Superior temporal gyrus (tissue), 1 donor: ENCODE measurements around the gene DRD5.
"Not testable (repeated sequence)": the region's sequence is repeated elsewhere in the genome, so short reads cannot be mapped to it uniquely, and the experiment has no call there.

Experiments used
- DNase-seq: peaks from one replicate; pipeline ENCODE4 v3.0.0-alpha.2; 2016; ENCODE audit errors: extremely low spot score

DRD5 gene

DNA sequence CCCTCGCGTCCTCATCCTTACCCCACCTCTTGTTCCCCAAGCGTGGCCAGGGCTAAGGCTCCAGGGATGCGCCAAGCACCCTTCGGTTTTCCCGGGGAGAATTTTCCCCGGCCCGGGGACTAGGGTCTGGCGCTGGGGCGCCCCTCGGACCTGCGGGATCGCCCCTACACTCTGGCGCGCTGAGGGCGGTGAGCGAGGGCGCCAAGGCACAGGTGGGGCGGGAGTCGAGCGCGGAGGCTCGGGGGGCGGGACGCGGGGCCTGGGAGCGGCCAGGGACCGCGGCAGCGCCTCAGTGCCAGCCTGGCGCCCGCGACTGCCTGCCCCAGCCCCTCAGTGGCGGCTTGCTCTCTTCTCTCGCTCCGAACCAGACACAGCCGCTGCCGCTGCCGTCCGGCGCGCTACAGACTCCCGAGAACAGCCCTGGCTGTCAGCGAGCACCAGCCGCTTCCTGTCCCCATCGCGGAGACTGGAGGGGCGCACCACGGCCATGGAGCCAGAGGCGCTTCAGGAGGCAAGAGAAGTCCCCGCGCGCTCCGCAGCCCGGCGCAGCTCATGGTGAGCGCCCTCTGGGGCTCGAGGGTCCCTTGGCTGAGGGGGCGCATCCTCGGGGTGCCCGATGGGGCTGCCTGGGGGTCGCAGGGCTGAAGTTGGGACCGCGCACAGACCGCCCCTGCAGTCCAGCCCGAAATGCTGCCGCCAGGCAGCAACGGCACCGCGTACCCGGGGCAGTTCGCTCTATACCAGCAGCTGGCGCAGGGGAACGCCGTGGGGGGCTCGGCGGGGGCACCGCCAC lies at the start of gene DRD5:
Gene DRD5 (plus strand): TSS at position 292 of the 793 bp plus-strand sequence. CDS start 396 bp downstream, at position 688.
- DNase-seq = no peak

DNA sequence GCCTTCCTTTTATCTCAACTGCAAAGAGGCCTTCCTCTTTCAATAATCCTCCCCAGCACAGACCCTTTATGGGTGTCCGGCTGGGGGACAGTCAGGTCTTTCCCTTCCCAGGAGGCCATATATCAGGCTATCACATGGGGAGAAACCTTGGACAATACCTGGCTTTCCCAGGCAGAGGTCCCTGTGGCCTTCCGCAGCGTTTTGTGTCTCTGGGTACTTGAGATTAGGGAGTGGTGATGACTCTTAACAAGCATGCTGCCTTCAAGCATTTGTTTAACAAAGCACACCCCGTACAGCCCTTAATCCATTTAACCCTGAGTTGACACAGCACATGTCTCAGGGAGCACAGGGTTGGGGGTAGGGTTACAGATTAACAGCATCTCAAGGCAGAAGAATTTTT lies 49.2 kb upstream of the DRD5 start:
- DNase-seq = not testable (repeated sequence)

DNA sequence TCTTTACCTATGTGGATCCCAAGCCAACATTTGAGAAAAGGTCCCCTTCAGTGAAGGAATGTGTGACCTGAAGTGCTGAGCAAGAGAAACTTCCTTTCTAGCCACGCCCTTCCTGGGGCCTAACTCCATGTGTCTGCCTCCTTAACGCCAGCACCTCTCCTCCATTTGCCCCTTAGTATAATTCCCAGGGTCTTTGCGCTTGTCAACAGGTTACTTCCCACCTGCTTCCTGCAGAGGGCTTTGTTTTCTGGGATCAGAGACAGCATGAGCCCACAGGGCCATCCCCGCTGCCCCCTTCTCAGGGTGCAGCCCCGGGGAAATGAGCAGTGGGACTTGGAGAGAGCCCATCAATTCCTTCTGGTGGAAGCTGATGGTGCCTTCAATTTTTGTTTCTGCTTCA lies 45.9 kb upstream of the DRD5 start:
- DNase-seq = no peak

DNA sequence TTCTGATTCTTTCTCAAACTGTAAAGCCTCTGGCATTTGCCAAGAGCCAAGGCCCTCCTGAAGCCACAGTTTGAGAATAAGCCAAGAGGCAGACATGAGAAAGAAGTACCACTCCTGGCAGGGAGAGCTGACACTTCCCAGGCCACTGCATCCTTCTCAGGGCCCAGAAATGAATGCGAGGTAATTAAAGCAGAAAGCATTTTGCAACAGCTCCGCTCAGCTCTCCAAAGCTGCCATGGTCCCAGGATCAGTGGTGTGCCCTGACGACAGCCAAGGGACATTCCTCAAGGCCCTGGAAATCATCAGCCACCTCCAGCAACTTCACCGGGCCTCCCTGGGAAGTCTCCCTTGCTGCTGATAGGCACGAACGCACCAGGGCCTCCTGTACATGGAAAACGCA lies 44.2 kb upstream of the DRD5 start:
- DNase-seq = not testable (repeated sequence)

DNA sequence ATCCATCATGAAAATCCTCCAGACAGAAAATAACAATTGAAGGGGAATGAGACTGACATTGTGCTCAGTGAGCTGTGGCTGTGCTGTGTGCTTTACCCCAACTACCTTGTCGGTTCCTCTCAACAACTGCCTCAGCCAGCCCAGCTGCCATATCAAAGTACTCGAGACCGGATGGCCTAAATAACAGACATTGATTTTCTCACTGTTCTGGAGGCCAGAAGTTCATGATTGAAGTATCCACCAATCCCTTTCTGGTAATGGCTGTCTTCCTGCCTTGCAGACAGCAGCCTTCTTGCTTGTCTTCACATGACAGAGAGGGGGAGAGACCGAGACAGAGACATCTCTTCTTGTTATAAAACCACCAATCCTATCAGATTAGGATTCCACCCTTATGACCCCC lies 37.6 kb upstream of the DRD5 start:
- DNase-seq = not testable (repeated sequence)

DNA sequence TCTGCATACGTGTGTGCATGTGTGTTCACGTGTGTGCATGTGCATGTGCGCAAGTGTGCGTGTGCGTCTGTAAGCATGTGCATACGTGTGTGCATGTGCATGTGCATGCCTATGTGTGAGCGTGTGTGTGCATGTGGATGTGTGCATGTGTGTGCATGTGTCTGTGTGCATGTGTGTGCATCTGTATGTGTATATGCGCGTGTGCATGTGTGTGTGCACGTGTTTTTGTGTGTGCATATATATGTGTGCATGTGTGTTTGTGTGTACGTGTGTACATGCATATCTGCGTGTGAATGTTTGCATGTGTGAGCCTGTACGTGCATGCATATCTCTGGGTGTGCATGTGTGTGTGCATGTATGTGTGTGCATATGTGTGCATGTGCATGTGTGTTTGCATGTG lies 35.7 kb upstream of the DRD5 start:
- DNase-seq = no peak

DNA sequence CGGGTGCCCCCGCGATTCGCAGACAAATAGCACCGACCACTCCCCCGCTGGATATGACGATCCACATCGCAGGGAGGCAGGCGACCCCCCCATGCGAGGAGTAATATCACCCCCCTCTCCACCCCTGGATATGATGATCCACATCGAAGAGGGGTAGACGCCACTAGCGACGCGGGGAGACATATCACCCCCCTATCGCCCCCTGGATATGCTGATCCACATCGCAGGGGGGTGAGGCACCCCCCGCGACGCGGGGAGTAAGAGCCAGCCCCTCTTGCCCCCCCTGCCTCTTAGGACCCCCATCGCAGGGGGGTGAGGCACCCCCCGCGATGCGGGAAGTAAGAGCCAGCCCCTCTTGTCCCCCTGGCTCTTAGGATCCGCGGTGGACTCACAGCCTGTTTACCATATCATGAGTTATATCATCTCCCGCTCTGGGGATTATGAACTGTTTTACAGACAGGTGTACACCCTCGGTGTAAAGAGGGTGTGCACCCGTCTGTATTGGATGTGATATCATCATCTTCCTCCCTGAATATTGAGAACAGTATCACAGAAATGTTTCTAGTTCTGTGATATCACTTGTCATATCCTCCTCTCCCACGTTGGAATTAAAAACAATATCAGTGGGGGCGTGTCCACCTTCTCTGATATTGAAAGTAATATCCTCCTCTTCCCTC lies 22.7 kb upstream of the DRD5 start:
- no peak for DNase-seq

DNA sequence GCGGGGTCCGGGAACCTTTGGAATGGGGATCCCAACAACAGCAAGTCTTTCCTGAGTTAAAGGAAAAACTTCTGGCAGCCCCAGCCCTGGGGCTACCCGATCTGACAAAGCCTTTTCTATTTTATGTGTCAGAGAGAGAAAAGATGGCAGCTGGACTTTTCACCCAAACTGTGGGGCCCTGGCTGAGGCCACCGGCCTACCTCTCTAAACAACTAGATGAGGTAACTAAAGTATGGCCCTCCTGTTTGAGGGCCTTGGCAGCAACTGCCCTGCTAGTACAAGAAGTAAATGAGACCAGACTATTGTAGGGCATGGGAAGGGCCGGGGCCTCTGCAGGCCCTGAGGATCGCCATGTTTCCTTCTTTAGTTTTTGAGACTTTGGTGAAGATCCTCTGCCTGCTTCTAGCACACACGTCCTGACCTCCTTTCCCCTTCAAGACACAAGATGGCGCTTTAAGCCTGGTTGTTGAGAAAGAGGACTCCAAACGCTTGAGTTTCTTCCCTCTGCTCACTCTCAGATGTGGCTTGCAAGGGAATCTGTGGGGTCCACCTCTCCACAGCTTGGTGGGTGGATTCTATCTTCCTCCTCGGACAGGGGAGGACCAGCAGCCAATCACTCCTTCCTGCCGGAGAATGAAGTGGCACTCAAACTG lies 18.5 kb upstream of the DRD5 start:
- peak; percentile 93 for DNase-seq

DNA sequence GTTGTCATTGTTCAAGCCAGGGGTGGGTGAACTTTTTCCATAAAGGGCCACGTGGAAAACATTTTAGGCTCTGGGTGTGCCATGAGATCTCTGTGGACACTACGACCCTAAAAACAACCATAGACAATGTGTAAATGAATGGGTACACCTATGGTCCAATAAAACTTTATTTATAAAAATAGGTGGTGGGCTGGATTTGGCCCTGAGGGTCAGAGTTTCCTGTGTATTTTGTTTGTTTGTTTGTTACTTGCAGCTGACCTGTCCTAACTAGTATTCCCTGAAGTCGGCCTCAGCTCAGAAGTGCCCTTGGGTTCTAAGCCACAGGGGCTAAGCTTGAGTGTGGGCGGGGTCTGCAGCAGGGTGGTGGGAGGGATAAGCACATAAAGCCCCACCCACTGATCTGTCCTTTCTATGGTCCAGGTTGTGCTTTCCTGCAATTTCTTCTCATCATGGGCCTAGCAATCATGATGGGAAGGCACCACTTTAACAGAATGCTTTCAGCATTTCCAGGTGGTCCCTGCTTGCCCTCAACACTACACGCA lies 17.2 kb upstream of the DRD5 start:
- DNase-seq = no peak

DNA sequence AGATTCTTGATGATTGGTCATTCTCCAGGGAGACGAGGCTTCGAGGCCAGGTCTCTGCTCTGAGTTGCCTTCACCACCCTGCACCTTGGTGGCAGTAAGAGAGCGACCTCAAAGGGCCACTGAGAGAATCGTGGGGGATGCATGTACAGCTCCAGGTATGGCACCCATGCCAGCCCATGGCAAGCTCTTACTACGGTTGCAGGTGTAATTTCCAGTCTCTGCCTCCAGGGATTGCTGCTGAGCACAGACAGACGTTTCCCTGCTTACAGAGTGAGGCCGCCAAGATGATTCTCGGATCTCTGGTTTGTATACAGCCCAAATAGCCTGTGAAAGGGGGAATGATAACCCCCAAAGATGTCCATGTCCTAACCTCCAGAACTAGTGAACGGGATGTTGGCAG lies 16.3 kb upstream of the DRD5 start:
- peak; percentile 49 for DNase-seq

DNA sequence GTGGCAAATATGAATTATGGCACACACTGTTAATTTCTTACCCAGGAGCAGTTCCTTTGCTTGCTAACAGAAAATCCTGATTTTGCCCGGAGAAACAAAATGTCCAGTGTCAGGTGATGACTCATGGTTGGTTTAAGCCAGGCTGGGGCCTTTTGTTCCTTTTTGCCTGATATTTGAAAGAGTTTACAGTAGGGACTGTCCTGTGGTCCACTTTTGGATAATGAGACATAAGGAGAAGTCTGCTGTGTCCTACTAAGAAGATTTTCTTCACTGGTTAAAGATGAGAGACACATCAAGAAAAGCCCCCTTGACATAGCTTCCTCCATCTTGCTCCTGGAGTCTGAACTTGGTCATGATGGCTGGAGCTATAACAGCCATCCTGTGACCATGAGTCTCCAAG lies 12.1 kb upstream of the DRD5 start:
- DNase-seq = no peak

DNA sequence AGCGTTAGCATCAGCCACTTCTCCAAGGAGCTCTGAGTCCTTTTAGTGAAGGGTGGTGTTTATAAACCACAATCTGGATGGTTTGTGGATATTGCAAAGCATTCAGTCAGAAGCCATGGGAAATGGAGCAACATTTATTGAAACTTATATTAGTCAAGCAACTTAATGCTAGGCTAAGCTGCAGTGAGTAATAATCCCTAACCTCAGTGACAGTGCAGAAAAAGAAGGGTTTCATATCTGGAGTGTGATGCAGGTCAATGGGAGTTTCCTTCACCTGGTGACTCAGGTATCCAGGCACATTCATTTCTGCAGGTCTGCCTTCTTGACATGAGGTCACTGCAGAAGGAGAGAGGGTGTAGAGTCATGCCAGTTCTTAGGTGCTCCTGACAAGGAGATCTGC lies 10.4 kb upstream of the DRD5 start:
- no peak for DNase-seq

DNA sequence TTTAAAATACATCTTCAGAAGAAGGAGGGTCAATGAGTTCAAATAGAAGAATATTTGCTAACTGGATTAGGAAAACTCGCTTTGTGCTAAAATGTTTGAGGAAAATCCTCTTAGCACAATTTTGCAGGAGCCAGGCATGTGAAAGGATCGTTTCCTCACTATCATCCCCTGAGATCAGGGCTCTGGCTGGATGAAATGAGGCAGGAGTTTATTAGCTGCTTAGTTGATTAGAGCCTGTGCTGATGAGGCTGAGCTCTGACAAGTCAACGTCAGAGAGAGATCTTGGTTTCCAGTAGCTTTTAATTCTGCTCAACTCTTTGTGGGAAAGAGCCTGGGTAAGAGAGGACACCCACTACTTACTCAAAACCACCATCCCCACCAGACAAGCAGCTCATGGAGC lies 8.0 kb upstream of the DRD5 start:
- no peak for DNase-seq

DNA sequence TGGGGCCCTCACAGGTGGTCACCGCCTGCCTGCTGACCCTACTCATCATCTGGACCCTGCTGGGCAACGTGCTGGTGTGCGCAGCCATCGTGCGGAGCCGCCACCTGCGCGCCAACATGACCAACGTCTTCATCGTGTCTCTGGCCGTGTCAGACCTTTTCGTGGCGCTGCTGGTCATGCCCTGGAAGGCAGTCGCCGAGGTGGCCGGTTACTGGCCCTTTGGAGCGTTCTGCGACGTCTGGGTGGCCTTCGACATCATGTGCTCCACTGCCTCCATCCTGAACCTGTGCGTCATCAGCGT lies 652 bp downstream of the DRD5 start:
- DNase-seq = no peak

DNA sequence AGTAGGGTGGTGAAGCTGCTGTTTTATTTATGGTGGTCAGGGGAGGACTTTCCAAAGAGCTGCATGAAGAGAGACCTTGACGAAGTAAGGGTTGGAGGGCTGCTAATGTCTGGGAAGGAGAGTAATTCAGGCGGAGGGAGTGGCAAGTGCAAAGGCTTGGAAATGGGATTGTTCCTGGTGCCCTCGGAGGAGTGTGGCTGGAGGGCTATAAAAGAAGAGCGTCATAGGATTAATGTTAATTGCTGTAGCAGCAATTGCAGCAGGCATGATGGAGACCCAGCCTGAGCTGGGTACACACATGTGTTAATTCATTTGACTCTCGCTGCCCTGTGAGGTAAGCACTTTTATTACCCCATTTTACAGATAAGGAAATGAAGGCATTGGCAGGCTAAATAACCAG lies 4.5 kb downstream of the DRD5 start:
- DNase-seq = not testable (repeated sequence)

DNA sequence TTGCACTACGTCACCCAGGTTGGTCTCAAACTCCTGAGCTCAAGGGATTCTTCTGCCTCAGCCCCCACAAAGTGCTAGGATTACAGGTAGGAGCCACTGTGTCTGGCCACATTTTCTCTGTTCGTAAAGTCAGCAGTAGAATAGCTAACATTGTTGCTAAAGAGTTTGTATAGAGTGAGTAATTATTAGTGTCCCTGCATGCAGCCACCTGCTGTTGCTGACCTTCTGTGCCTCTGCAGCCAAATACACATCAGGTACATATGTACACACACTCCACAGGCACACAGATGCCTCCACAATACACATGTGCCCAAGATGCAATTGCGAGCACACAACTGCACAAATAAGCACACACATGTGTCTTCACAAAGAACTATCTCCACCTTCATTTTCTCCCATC lies 10.9 kb downstream of the DRD5 start:
- DNase-seq = no peak

DNA sequence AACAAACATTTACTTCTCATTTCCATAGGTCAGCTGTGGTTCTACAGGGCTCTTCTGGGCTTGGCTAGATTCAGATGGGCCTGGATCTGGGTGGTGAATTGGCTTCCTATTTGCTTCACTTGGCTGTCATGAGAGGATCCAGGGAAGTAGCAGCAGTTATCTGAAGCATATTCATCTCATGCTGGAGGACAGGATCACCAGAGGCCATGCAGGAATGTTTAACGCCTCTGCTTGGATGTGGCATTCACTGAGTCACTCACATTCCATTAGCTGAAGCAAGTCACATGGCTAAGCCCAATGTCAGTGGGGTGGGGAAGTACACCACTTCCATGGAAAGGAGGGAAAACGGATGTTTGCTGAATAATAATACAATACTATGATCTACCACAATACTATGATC lies 15.2 kb downstream of the DRD5 start:
- not testable (repeated sequence) for DNase-seq

DNA sequence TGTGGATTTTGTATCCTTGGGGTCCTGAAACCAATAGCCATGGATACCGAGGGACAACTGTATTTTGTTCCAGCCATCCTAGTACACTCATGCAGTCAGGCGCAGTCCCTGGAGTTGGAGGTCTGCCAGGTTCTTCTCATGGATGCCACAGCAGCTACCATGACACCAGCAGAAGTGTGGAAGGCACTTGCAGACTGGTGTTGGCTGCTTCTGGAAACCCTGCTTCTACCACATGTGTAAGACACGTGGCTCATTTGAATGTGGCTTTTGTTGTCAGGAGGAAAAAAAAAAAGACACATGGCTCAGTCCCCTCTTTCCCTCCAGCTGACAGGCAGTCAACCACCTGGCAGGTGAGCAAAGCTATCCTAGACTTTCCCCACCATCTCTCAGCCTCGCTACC lies 19.4 kb downstream of the DRD5 start:
- no peak for DNase-seq

DNA sequence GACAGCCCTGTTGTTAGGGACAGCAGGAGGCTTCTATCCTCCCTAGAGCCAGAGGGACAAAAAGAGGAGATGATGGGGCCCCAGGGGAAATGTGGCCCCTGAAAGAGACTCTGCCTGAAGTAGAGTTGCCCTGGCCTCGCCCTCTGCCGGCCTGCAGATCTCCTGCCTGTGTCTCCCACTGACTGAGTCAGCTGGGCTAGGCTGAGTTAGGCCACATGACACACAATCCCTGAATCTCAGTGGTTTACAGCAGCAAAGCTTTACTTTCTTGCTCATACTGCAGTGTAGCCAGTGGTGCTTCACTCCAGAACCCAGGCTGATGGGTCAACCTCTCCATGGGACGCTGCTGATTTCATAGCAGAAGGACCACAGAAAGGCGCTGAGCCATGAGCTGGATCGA lies 23.5 kb downstream of the DRD5 start:
- DNase-seq = no peak

DNA sequence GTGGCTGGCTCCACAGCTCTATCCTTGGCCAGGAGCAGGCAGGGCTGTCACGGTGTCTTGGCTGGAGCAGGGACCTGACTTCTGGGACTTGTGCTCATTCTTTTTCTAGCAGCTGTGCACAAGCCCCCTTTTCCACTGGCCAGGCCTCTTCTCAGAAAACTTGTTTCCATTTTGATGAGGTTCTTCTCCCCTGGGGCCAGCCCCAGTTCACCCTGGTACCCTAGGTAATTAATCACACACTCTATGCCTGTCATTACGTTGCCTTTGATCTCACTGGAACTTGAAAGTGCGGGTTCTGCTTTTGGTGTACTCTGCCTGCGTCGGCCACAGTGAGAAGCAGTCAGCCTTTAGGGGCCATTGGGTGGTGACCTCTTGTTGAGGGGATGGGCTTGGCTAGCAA lies 26.6 kb downstream of the DRD5 start:
- DNase-seq = no peak

DNA sequence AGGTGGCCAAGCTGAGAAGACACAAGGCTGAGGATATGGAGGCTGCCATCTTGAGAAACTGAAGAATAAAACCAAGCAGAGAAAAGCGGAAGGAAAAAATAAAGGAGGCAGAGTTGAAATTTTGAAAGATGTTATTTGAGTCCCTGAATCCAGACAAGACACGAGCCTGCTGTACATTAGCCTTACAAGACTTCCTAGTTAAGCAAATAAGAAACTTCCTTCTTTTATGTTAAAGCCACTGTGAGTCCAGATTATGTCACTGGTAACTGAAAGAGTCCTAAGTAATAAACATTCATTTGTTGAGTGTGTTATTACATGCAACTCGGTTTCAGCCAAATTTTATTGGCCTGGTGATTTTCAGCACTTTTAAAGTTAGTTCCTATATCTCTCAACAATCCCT lies 30.4 kb downstream of the DRD5 start:
- no peak for DNase-seq

DNA sequence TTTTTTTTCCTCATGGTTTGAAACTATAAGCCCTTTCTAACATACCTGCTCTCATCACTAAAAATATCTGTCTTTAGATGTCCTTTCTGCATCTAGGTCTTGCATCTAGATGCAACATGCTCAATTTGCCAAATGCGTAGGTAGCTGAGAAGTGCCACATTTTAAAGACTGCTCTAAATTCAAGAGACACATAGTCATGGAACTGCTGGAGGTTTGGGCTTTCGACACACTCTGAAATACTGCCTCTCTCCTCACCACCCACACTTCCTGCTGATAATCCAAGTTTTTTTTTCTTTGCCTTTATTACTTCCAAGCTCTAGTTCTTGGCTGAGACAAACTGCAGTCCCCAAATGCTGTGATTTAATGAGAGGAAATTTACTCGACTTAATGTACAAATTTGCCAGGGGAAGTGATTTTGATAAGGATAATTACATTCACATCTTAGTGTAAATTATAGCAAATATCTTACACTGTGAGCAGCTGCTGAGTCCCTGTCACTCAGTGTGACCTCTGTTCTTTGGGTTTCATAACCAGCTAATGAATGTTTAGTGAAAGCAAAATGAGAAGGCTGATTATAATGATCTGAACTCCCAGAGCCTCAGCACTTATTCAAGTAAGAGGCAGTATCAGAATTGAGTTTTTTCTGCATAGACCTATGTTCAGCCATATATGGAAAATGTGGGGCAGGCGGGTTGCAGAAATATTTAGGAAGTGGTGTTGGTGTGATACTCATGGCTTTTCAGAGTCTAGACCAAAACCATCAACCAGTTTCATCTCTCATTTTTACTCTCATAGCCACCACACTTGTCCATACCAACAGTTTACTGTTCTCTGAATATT lies 31.3 kb downstream of the DRD5 start:
- peak; percentile 72 for DNase-seq
